CD4-positive, alpha-beta T cell (primary cell): ENCODE measurements around the gene DAB2. TPM values are rescaled to one million over a fixed set of nuclear protein-coding genes. Genes with fewer than 3 reads are reported as not detected.

ENCODE experiments used
- ATAC-seq: fragments of 200-7000 bp; cut with Tn5 transposase; one replicate; pipeline ENCODE4 v1.10.0; 2022; ENCODE audit warnings: mild to moderate bottlenecking; ENCODE audit not compliant: poor library complexity
- CTCF ChIA-PET: fragments of 350-600 bp; sonication (Branson Sonifier 250); formaldehyde crosslinking; loops from one replicate; lab custom pipeline; 2021; ENCODE audit warnings: antibody characterized with exemption, inconsistent platforms; lab: Charles Lee
- POLR2A ChIA-PET: fragments of 350-600 bp; sonication (Branson Sonifier 250); formaldehyde crosslinking; loops from one replicate; lab custom pipeline; 2021; ENCODE audit warnings: antibody characterized with exemption, inconsistent platforms; lab: Charles Lee
- DNase-seq, 14 experiments: peaks; one replicate each; pipeline ENCODE4 v3.0.0-alpha.2; 2013 to 2020; ENCODE audit warnings: mixed read lengths in 2 of 14
- H3K27ac ChIP-seq, 2 donors: one replicate each; pipeline versions ENCODE4 v1.5.1 to v1.7.0; 2013; ENCODE audit warnings: low read length in 2 of 2, low read depth in 1 of 2, mild to moderate bottlenecking in 1 of 2
- H3K27me3 ChIP-seq, 2 experiments: 1 replicate in 1 of 2; 2 replicates in 1 of 2; pipeline versions ENCODE4 v1.6.1 to v1.7.0; 2013; ENCODE audit warnings: low read length in 2 of 2, control low read depth in 1 of 2, mild to moderate bottlenecking in 1 of 2, moderate library complexity in 1 of 2; ENCODE audit not compliant: insufficient read depth in 2 of 2, control insufficient read depth in 1 of 2
- H3K36me3 ChIP-seq: one replicate; pipeline ENCODE4 v1.6.1; 2013; ENCODE audit warnings: low read length, control low read depth; ENCODE audit not compliant: insufficient read depth
- H3K4me1 ChIP-seq: one replicate; pipeline ENCODE4 v1.6.1; 2013; ENCODE audit warnings: low read length, control low read depth; ENCODE audit not compliant: insufficient read depth
- H3K4me3 ChIP-seq: one replicate; pipeline ENCODE4 v1.5.1; 2013; ENCODE audit warnings: mild to moderate bottlenecking, low read length, moderate library complexity
- H3K9me3 ChIP-seq, 2 experiments: 1 replicate in 1 of 2; 2 replicates in 1 of 2; pipeline versions ENCODE4 v1.6.1 to v1.7.0; 2013; ENCODE audit warnings: low read length in 2 of 2, mild to moderate bottlenecking in 2 of 2, control low read depth in 1 of 2, moderate library complexity in 1 of 2; ENCODE audit not compliant: control insufficient read depth in 1 of 2, insufficient read depth in 1 of 2
- H3K27ac Mint-ChIP-seq: one replicate; pipeline ENCODE4 v1.8.0; 2020; ENCODE audit warnings: mixed read lengths
- H3K27me3 Mint-ChIP-seq: one replicate; pipeline ENCODE4 v1.8.0; 2021; ENCODE audit warnings: mixed read lengths
- H3K36me3 Mint-ChIP-seq: one replicate; pipeline ENCODE4 v1.8.0; 2021; ENCODE audit warnings: low read depth, mixed read lengths
- H3K4me1 Mint-ChIP-seq: one replicate; pipeline ENCODE4 v1.8.0; 2021; ENCODE audit warnings: low read depth, mixed read lengths
- H3K4me3 Mint-ChIP-seq: one replicate; pipeline ENCODE4 v1.8.0; 2020; ENCODE audit warnings: mild to moderate bottlenecking, mixed read lengths
- H3K9me3 Mint-ChIP-seq: one replicate; pipeline ENCODE4 v1.8.0; 2020; ENCODE audit warnings: mixed read lengths
- CTCF ChIP-seq: fragments of 200-600 bp; IDR thresholded peaks from one replicate; pipeline ENCODE4 v1.8.0; 2022; ENCODE audit warnings: antibody characterized with exemption, mild to moderate bottlenecking
- intact Hi-C, 2 experiments: fragments of 100-400 bp; cut with DNase I in 1 of 2; cut with micrococcal nuclease in 1 of 2; formaldehyde crosslinking; loops; one replicate each; pipeline versions ENCODE4 v1.15.1 to v1.9.0; 2023 to 2025; cut with DNase I, micrococcal nuclease
- total RNA-seq, 174 experiments: library from RNA in 2 of 174; stranded (reverse) in 2 of 174; gene quantifications; one replicate each; pipeline ENCODE4 v1.2.3 and lab custom pipeline; 2021 to 2026

The DAB2 gene
- total RNA-seq, 2 experiments from 2014 or later, result 0.31 to 0.47 TPM

GRCh38 chr5:39395521-39395920 lies 29.3 kb downstream of the DAB2 start:
- intact Hi-C loops, result no loop called here
- Mint-ChIP-seq H3K27me3 (no peaks in the 10 kb centered on the region), H3K36me3 (no peaks in the 10 kb centered on the region), H3K9me3 (no peaks in the 10 kb centered on the region), H3K4me3 (no peak overlapping the region), H3K27ac (no peak overlapping the region), H3K4me1 (peaks cover 6% of the 10 kb centered on the region)
- Histone ChIP-seq H3K36me3 (no peaks in the 10 kb centered on the region), H3K4me1 (no peaks in the 10 kb centered on the region), H3K9me3 (no peaks in the 10 kb centered on the region), H3K27me3 (no peaks in the 10 kb centered on the region), H3K27ac (no peak overlapping the region), H3K4me3 (no peak overlapping the region)
- no peak for DNase-seq
- no peak for ATAC-seq
- CTCF ChIA-PET, result no interaction called here
- no peak for TF ChIP-seq CTCF
- POLR2A ChIA-PET, result no interaction called here

DNA sequence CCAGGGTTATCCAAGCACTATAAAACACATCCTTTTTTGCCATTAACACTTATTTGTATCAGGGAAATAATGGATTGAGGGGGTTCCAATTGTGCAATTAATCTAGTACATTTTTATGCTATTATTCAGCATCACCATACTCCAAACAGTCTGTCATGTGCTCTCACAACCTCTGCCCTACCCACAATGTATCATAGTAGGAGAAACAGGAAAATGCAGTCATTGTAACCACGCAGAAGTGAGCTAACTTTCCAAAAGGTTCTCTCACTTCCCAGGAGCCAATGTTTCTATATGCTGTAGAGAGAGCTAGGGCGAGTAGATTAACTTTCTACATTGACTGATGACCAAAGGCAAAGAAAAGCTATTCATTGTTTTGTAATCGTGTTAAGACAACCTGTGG lies 29.8 kb downstream of the DAB2 start:
- TF ChIP-seq CTCF, result no peak
- H3K27me3 ChIP-seq, result no peaks in the 10 kb centered on the region
- H3K4me3 ChIP-seq, result no peak overlapping the region
- DNase-seq (no peak), ATAC-seq (no peak)
- H3K27me3 Mint-ChIP-seq, result no peaks in the 10 kb centered on the region
- H3K9me3 Mint-ChIP-seq, result no peaks in the 10 kb centered on the region
- H3K4me3 Mint-ChIP-seq, result no peak overlapping the region
- H3K4me1 Mint-ChIP-seq, result peaks cover 6% of the 10 kb centered on the region
- H3K27ac ChIP-seq, result no peak overlapping the region
- no peaks in the 10 kb centered on the region for H3K36me3 Mint-ChIP-seq
- POLR2A ChIA-PET, result no interaction called here
- intact Hi-C loops, result no loop called here
- CTCF ChIA-PET, result no interaction called here
- no peaks in the 10 kb centered on the region for H3K9me3 ChIP-seq
- no peaks in the 10 kb centered on the region for H3K36me3 ChIP-seq
- H3K4me1 ChIP-seq, result no peaks in the 10 kb centered on the region
- H3K27ac Mint-ChIP-seq, result no peak overlapping the region

DNA sequence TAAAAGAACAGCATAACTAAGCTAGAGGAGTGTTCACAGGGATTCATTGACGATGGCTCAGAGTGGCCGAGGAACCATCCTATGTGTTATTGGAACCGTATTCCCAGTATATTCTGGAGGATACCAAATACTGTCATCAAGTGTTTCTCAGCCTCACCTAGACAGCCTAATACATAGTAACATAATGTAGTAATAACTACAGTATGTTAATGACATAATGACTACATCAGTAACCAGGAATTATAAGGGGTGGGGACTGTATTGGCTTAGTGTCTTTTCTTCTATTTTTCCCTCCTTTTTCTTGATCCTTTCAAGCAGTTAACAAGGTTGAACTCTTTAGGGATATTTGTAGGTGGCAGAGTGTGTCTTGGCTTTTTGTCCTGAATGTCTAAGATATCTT lies 33.8 kb downstream of the DAB2 start:
- H3K27me3 ChIP-seq, result no peaks in the 10 kb centered on the region
- no peaks in the 10 kb centered on the region for H3K9me3 ChIP-seq
- ChIA-PET POLR2A (no interaction called here), CTCF (no interaction called here)
- H3K36me3 Mint-ChIP-seq, result no peaks in the 10 kb centered on the region
- DNase-seq (no peak), ATAC-seq (no peak)
- H3K27ac Mint-ChIP-seq, result no peak overlapping the region
- H3K27ac ChIP-seq, result no peak overlapping the region
- no peaks in the 10 kb centered on the region for H3K9me3 Mint-ChIP-seq
- H3K27me3 Mint-ChIP-seq, result no peaks in the 10 kb centered on the region
- intact Hi-C loops, result no loop called here
- no peaks in the 10 kb centered on the region for H3K4me1 Mint-ChIP-seq
- H3K4me1 ChIP-seq, result no peaks in the 10 kb centered on the region
- H3K4me3 ChIP-seq, result no peak overlapping the region
- no peak overlapping the region for H3K4me3 Mint-ChIP-seq
- no peaks in the 10 kb centered on the region for H3K36me3 ChIP-seq
- TF ChIP-seq CTCF, result no peak
